T-cell (primary cell): ENCODE data around the gene ENTHD1. TPM values are rescaled to one million over a fixed set of nuclear protein-coding genes. Genes with fewer than 3 reads are reported as not detected.

Source experiments
- ATAC-seq, 4 experiments: fragments of 200-7000 bp in 3 of 4; fragments of 150-1000 bp in 1 of 4; cut with Tn5 transposase; replicated peaks in 1 of 4; 1 replicate in 3 of 4; 2 replicates in 1 of 4; pipeline ENCODE4 v1.10.0; 2021; ENCODE audit warnings: moderate library complexity in 3 of 4, mild to moderate bottlenecking in 2 of 4, moderate number of reproducible peaks in 1 of 4
- CTCF ChIA-PET, 2 donors: fragments of 300-600 bp; sonication (Branson Sonifier 250); formaldehyde crosslinking; loops; one replicate each; lab custom pipeline; 2022; ENCODE audit warnings: antibody characterized with exemption in 2 of 2; lab: Charles Lee
- POLR2A ChIA-PET, 2 donors: fragments of 300-600 bp; sonication (Branson Sonifier 250); formaldehyde crosslinking; loops; one replicate each; lab custom pipeline; 2022; ENCODE audit warnings: antibody characterized with exemption in 2 of 2; lab: Charles Lee
- DNase-seq, 35 experiments: peaks; one replicate each; pipeline versions ENCODE4 v3.0.0 to v3.0.0-alpha.2; 2013 to 2023
- H3K27ac ChIP-seq: one replicate; pipeline ENCODE4 v1.5.1; 2013; ENCODE audit warnings: low read length
- H3K27me3 ChIP-seq, 2 experiments: replicated peaks in 1 of 2; 1 replicate in 1 of 2; 2 replicates in 1 of 2; pipeline versions ENCODE4 v1.6.1 to v1.7.0; 2013; ENCODE audit warnings: low read length in 1 of 2, mixed read lengths in 1 of 2; ENCODE audit not compliant: control insufficient read depth in 2 of 2, insufficient read depth in 2 of 2; ENCODE audit errors: extremely low read depth in 1 of 2
- H3K36me3 ChIP-seq, 2 donors: 1 replicate in 1 of 2; 2 replicates in 1 of 2; pipeline versions ENCODE4 v1.6.1 to v1.7.0; 2013; ENCODE audit warnings: low read length in 1 of 2; ENCODE audit not compliant: control insufficient read depth in 2 of 2, insufficient read depth in 1 of 2; ENCODE audit errors: extremely low read depth in 1 of 2
- H3K4me1 ChIP-seq, 2 experiments: 1 replicate in 1 of 2; 2 replicates in 1 of 2; pipeline versions ENCODE4 v1.6.1 to v1.7.0; 2013; ENCODE audit warnings: low read length in 2 of 2, mixed read lengths in 1 of 2; ENCODE audit not compliant: insufficient read depth in 2 of 2, control insufficient read depth in 1 of 2; ENCODE audit errors: extremely low read depth in 1 of 2
- H3K4me3 ChIP-seq, 2 donors: 1 replicate in 1 of 2; 2 replicates in 1 of 2; pipeline versions ENCODE4 v1.5.1 to v1.7.0; 2013; ENCODE audit warnings: mild to moderate bottlenecking in 2 of 2, low read length in 1 of 2, moderate library complexity in 1 of 2; ENCODE audit not compliant: control insufficient read depth in 1 of 2; ENCODE audit errors: extremely low read depth in 1 of 2
- H3K9me3 ChIP-seq: 2 replicates; pipeline ENCODE4 v1.7.0; 2013
- H3K27ac Mint-ChIP-seq, 2 donors: one replicate each; pipeline ENCODE4 v1.8.0; 2020 to 2021; ENCODE audit warnings: mild to moderate bottlenecking in 2 of 2, mixed read lengths in 2 of 2
- H3K27me3 Mint-ChIP-seq, 2 donors: one replicate each; pipeline ENCODE4 v1.8.0; 2021 to 2022; ENCODE audit warnings: mixed read lengths in 2 of 2
- H3K36me3 Mint-ChIP-seq: one replicate; pipeline ENCODE4 v1.8.0; 2021; ENCODE audit warnings: mixed read lengths
- H3K4me1 Mint-ChIP-seq, 3 donors: one replicate each; pipeline ENCODE4 v1.8.0; 2020 to 2022; ENCODE audit warnings: mixed read lengths in 3 of 3, mild to moderate bottlenecking in 1 of 3
- H3K4me3 Mint-ChIP-seq, 3 donors: one replicate each; pipeline ENCODE4 v1.8.0; 2020 to 2022; ENCODE audit warnings: mild to moderate bottlenecking in 3 of 3, mixed read lengths in 3 of 3, moderate library complexity in 3 of 3
- H3K9me3 Mint-ChIP-seq, 3 donors: one replicate each; pipeline ENCODE4 v1.8.0; 2020 to 2022; ENCODE audit warnings: mixed read lengths in 3 of 3
- WGBS: methylation state at CpG from one replicate; pipeline ENCODE4 v1.1.5; 2013; ENCODE audit warnings: missing lambda C conversion rate; ENCODE audit not compliant: insufficient coverage; 5-methylcytosine and 5-hydroxymethylcytosine counted together
- total RNA-seq, 35 experiments: library from RNA in 6 of 35; stranded (reverse) in 6 of 35; fragments of 120-200 nt in 1 of 35; gene quantifications; one replicate each; pipeline versions ENCODE4 v1.2.1 to v1.2.4 and lab custom pipeline; 2013 to 2026

ENTHD1 gene
- total RNA-seq, 5 donors from 2014 or later (not counting 1 experiment from before 2014, with no cell fraction given) = 0.13 to 0.36 (median 0.20) TPM

DNA sequence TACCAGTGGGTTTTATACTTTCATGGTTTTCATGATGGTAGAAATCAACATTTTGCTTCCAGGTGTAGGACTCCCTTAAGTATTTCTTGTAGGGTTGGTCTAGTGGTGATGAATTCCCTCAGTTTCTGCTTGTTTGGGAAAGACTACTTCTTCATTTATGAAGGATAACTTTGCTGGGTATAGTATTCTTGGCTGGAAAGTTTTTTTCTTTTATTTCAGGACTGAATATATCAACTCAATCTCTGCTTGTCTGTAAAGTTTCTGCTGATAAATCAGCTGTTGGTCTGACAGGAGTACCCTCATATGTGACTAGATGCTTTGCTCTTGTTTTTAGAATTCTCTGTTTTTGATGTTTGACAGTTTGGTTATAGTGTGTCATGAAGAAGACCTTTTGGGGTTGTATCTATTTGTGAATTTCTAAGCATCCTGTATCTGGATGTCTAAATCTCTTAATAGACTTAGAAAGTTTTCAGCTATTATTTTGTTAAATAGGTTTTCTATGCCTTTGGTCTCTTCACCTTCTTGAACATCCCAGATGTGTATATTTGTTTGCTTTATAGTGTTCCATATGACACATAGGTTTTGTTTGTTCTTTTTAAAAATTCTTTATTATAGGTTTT, 95.9 kb downstream of the ENTHD1 start:
- Mint-ChIP-seq H3K36me3 (peaks cover 4% of the 10 kb centered on the region), H3K27me3 (no peaks in the 10 kb centered on the region), H3K27ac (no peak overlapping the region), H3K4me1 (no peaks in the 10 kb centered on the region), H3K9me3 (peaks cover 20 to 40% (median 32%) of the 10 kb centered on the region in 3 donors), H3K4me3 (no peak overlapping the region)
- H3K4me3 ChIP-seq = no peak overlapping the region
- CTCF ChIA-PET = interaction anchor here in 1 of 2 donors (0.5 kb wide), 1 partner anchor 59 kb away, joined by 3 read pairs; no protein-coding TSS in a partner anchor
- H3K27ac ChIP-seq = no peak overlapping the region
- H3K27me3 ChIP-seq = peaks cover 0 to 13% of the 10 kb centered on the region in 2 experiments
- ATAC-seq = no peak
- no peaks in the 10 kb centered on the region for H3K36me3 ChIP-seq
- no peak for DNase-seq
- H3K4me1 ChIP-seq = no peaks in the 10 kb centered on the region
- peaks cover 8% of the 10 kb centered on the region for H3K9me3 ChIP-seq
- POLR2A ChIA-PET = no interaction called here

DNA sequence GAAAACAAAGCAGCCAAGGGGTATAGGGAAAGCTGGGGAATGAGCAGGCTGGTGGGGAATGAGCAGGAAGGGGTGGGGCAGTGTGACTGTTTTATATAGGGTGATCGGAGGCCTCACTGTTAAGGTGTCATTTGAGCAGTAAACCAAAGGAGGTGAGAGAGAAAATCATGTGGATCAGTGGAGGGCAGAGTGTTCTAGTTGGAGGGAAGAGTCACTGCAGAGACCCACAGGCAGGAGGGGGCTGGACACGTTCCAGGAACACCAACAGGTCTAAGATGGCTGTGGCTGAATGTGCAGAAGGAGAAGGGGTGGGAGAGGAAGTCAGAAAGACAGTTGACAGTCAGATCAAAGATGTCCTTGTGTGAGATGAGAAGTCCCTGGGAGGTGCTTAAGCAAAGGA, 103.8 kb downstream of the ENTHD1 start:
- no peak overlapping the region for H3K27ac Mint-ChIP-seq

DNA sequence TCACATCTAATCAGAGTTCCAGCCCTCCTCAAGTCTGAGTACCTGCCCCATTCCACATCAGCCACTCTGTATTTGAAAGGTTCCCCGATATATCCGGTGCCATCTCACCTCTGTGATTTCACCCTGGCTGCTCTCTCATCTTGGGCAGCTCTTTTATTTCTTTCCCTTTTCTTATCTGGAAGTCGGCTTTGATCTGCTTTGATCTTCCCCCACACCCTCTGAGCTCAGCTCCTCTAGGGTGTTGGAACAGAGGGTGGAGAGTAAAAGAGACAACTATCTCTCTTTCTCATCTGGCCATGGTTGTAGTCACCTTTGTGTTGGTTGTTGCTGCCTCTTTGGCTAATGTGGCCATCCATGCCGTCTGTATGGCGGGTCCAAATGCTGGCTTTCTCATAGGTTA, 108.3 kb downstream of the ENTHD1 start:
- Histone ChIP-seq H3K27me3 (no peaks in the 10 kb centered on the region), H3K27ac (no peak overlapping the region), H3K4me1 (peaks cover 2 to 6% of the 10 kb centered on the region in 2 experiments), H3K36me3 (no peaks in the 10 kb centered on the region), H3K4me3 (no peak overlapping the region), H3K9me3 (no peaks in the 10 kb centered on the region)
- H3K4me3 Mint-ChIP-seq = no peak overlapping the region
- peaks cover 7 to 12% (median 9%) of the 10 kb centered on the region in 3 donors for H3K4me1 Mint-ChIP-seq
- POLR2A ChIA-PET = no interaction called here
- H3K27me3 Mint-ChIP-seq = no peaks in the 10 kb centered on the region
- CTCF ChIA-PET = no interaction called here
- ATAC-seq (peak in 1 of 4 experiments; percentile 53), DNase-seq (no peak)
- H3K9me3 Mint-ChIP-seq = no peaks in the 10 kb centered on the region
- H3K36me3 Mint-ChIP-seq = no peaks in the 10 kb centered on the region
- no peak overlapping the region for H3K27ac Mint-ChIP-seq
- 39% methylated on average over 2 of the region's 5 CpGs for WGBS

More for the DNA sequence above, 103.8 kb downstream of the ENTHD1 start:
- no peaks in the 10 kb centered on the region for H3K36me3 ChIP-seq
- no peaks in the 10 kb centered on the region for H3K27me3 Mint-ChIP-seq
- ATAC-seq (no peak), DNase-seq (no peak)
- POLR2A ChIA-PET = no interaction called here
- no peak overlapping the region for H3K4me3 Mint-ChIP-seq
- peaks cover 0 to 7% (median 5%) of the 10 kb centered on the region in 3 donors for H3K9me3 Mint-ChIP-seq
- CTCF ChIA-PET = no interaction called here
- H3K27ac ChIP-seq = no peak overlapping the region
- no peaks in the 10 kb centered on the region for H3K9me3 ChIP-seq
- WGBS = 55% methylated on average over 2 of the region's 2 CpGs
- H3K4me3 ChIP-seq = no peak overlapping the region
- H3K27me3 ChIP-seq = no peaks in the 10 kb centered on the region
- no peaks in the 10 kb centered on the region for H3K36me3 Mint-ChIP-seq
- peaks cover 8 to 12% (median 11%) of the 10 kb centered on the region in 3 donors for H3K4me1 Mint-ChIP-seq
- H3K4me1 ChIP-seq = peaks cover 2 to 6% of the 10 kb centered on the region in 2 experiments

DNA sequence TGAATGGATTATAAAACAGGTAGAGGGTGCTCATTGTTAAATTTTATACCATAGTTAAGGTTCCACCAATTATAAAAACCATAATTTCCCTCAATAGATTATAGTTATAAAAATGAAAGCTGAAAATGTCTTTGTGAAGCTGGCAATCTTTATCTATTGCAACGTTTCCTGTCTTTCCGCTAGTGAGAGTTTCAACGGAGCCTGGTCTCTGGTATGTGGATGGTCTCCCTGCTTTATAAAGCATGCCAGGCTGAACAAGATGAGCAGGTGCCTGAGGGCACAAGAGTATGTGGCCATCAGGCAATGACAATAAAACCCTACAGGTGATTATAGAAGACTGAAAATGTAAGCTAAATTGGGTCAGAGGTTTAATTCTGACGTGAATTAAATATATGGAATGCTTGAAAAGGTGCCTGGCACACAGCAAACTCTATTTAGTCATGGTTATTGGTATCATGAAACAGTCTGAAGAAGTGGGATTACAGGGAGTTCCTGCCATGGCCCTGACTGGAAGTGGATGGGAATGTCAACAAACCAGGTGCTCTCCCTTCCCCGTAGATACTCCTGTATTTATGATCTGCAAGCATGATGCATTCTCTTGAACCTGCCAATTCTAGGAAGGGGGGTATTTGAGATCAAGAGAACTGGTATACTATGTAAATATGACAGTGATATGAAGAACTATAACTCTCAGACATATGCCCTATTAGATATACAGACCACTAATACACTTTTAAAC, 115.7 kb downstream of the ENTHD1 start:
- Mint-ChIP-seq H3K9me3 (no peaks in the 10 kb centered on the region), H3K4me1 (peaks cover 30 to 42% (median 41%) of the 10 kb centered on the region in 3 donors), H3K4me3 (no peak overlapping the region), H3K27me3 (no peaks in the 10 kb centered on the region), H3K36me3 (no peaks in the 10 kb centered on the region), H3K27ac (no peak overlapping the region)
- DNase-seq = no peak
- ATAC-seq = no peak
- H3K36me3 ChIP-seq = no peaks in the 10 kb centered on the region
- H3K4me1 ChIP-seq = peaks cover 0 to 22% of the 10 kb centered on the region in 2 experiments
- H3K27ac ChIP-seq = no peak overlapping the region
- H3K4me3 ChIP-seq = no peak overlapping the region
- CTCF ChIA-PET = no interaction called here
- H3K9me3 ChIP-seq = no peaks in the 10 kb centered on the region
- no peaks in the 10 kb centered on the region for H3K27me3 ChIP-seq
- POLR2A ChIA-PET = no interaction called here
- 86% methylated on average over 3 of the region's 5 CpGs for WGBS

DNA sequence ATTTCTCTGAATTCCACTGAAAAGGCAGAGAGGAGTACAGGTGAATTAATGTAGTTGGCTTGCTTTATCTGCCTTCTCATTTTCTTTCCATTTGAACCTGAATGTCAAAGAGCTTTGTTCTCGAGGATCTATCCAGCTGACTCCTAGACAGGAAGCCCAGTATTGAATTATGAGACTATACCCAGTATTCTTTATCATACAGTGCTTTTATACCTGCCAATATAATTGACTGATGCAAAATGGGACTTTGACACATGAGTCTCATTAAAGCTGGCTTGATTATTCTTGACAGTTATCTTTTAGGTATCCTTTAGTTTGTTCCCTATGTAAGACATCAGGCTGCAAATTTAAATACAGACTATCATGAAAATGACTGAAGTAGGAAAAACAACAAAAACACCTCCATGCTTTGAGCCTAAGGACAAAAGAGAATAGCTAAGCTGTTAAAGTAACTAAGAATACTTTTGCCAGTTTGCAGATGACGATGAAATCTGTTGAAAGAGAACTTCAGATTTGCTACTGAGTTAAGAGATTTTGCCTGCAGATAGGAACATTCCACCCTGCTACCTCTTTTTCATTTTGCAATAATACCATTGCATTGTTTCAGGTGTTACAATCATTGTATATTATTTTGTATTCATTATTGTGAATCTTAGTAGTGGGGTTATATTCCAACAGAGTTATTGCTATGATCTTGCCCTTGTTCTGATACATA, 117.1 kb downstream of the ENTHD1 start:
- ChIA-PET POLR2A (interaction anchor here in 1 of 2 donors (0.6 kb wide), 1 partner anchor 138 kb away, joined by 4 read pairs; no protein-coding TSS in a partner anchor), CTCF (interaction anchor here in 1 of 2 donors (0.5 kb wide), 2 partner anchors 40 to 528 kb away, joined by 3 read pairs; no protein-coding TSS in a partner anchor)
- Mint-ChIP-seq H3K27me3 (no peaks in the 10 kb centered on the region), H3K9me3 (peaks cover 0 to 3% (median 2%) of the 10 kb centered on the region in 3 donors), H3K4me3 (no peak overlapping the region), H3K27ac (peak overlapping the region in 1 of 2 donors; percentile 56), H3K4me1 (peaks cover 30 to 46% (median 41%) of the 10 kb centered on the region in 3 donors), H3K36me3 (no peaks in the 10 kb centered on the region)
- Histone ChIP-seq H3K4me1 (peaks cover 0 to 22% of the 10 kb centered on the region in 2 experiments), H3K27ac (no peak overlapping the region), H3K4me3 (no peak overlapping the region), H3K27me3 (no peaks in the 10 kb centered on the region), H3K36me3 (no peaks in the 10 kb centered on the region), H3K9me3 (no peaks in the 10 kb centered on the region)
- DNase-seq (no peak), ATAC-seq (no peak)
- WGBS = no CpG with 5 or more reads among the region's 2 CpGs

DNA sequence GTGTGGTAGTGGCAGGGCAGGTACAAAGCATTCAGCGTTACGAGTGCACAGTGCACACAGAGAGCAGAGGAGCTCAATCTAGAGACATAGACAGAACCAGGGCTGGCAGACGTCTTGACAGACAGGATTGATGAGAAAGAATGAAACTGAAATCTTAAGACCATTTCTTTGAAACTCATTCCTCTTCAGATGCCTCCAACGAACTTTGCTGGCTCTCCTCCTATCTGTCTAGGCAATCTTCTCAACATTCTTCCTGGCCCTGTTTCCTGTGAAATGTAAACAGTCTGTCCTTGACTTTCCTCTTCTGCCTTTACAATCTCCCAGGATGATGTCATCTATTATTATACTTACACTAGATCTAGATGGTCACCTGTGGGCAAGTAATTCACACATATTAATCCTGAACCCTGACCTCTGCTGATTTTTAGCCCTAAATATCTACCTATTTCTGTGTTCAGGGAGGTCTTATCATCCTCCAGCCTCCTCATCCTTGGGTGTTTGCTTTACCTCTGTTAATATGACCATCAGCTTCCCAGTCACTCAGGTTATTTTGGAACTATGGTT, 119.5 kb downstream of the ENTHD1 start:
- ATAC-seq = peak; percentile 78 to 96 (median 90)
- WGBS = 0% methylated on average over 1 of the region's 4 CpGs
- H3K9me3 Mint-ChIP-seq = peaks cover 0 to 4% (median 4%) of the 10 kb centered on the region in 3 donors
- Histone ChIP-seq H3K4me1 (peaks cover 0 to 22% of the 10 kb centered on the region in 2 experiments), H3K9me3 (no peaks in the 10 kb centered on the region), H3K27me3 (no peaks in the 10 kb centered on the region), H3K4me3 (no peak overlapping the region), H3K27ac (peak overlapping the region; percentile 5), H3K36me3 (no peaks in the 10 kb centered on the region)
- H3K27me3 Mint-ChIP-seq = no peaks in the 10 kb centered on the region
- peak overlapping the region in 2 of 3 donors; percentile 4 to 18 for H3K4me3 Mint-ChIP-seq
- ChIA-PET POLR2A (no interaction called here), CTCF (no interaction called here)
- peak overlapping the region; percentile 63 to 80 for H3K27ac Mint-ChIP-seq
- H3K36me3 Mint-ChIP-seq = no peaks in the 10 kb centered on the region
- peaks cover 30 to 46% (median 41%) of the 10 kb centered on the region in 3 donors for H3K4me1 Mint-ChIP-seq
- DNase-seq = peak in 21 of 35 experiments; percentile 1 to 41 (median 9)
